ENCODE measurements around the gene HOXD8. TPM values are rescaled to one million over a fixed set of nuclear protein-coding genes. Genes with fewer than 3 reads are reported as not detected.

The HOXD8 gene
- total and polyA plus RNA-seq, 9 of the 15 experiments (the other 6 are each of a cell fraction or from before 2014, with no cell fraction given): 0.04 to 0.15 TPM; not detected in 7

DNA sequence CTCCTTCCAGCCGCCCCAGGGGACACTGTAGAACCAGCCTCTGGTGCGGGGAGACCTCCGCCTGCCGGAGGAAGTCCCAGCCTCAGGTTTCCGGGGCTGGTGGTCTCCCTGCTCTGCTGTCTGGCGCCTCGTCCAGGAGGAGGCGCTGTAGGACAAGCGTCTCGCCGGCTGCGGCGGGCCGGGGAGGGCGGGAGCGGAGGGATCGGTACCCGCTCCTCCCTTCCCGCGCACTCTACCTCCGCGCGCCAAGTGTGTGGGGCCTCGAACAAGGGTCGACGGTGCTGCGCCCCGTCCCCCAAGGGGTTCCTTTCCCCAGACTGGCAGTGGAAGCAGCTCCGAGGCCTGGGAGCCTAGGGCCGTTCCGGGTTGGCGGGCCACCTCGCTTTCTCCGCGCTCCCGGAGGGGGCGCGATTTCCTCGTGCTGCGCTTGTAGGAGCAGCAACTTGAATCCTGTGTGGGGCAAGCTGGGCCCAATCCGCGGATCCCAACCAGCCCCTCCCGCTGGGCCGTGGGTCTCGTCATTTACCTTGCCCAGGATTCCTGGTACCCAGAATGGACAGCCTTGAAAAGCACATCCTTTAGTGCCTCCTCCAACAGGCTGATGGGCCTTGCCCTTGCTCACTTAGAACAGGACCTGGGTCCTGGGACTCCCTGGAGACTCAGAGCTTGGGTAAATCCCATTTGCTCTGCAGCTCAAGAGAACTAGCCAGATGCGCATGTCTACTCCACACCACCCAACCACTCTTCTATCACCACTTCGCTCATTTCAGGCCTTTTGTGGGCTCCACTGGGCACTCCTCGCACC lies 11.2 kb downstream of the HOXD8 start (continued):
- TF ChIP-seq ZFP30 (CRISPR knock-in tag; IDR thresholded peaks at IDR 0.05; ENCODE audit: borderline replicate concordance): no peak
- peak; percentile 84; the same call in 1 of the 2 replicates for TF ChIP-seq ZBTB7A (IDR thresholded peaks at IDR 0.05; ENCODE audit: borderline replicate concordance, control insufficient read depth, low read depth, low read length)
- TF ChIP-seq ARID2 (IDR thresholded peaks at IDR 0.05): peak; percentile 92
- TF ChIP-seq ZNF239 (CRISPR knock-in tag; IDR thresholded peaks at IDR 0.05): no peak
- peak in 1 of 2 experiments; percentile 70; a peak in 2 of 4 replicates for TF ChIP-seq TEAD1 (CRISPR knock-in tag; IDR thresholded peaks at IDR 0.05)
- TF ChIP-seq HEY1 (CRISPR knock-in tag; IDR thresholded peaks at IDR 0.05; ENCODE audit: borderline replicate concordance): no peak
- 0 out of 2 replicates have a peak, but pooled peaks have one; percentile 51 for TF ChIP-seq CBFB (CRISPR knock-in tag; IDR thresholded peaks at IDR 0.05)
- TF ChIP-seq ESRRA (IDR thresholded peaks at IDR 0.05; ENCODE audit: borderline replicate concordance, low read depth): 0 out of 2 replicates have a peak, but pooled peaks have one; percentile 43
- 0 out of 2 replicates have a peak, but pooled peaks have one; percentile 23 for TF ChIP-seq ZNF12 (CRISPR knock-in tag; IDR thresholded peaks at IDR 0.05)
- no peak for TF ChIP-seq PBX2 (CRISPR knock-in tag; IDR thresholded peaks at IDR 0.05; ENCODE audit: low read depth)
- no peak for TF ChIP-seq PBX2 (tag; conservative IDR thresholded peaks at IDR 0.05; ENCODE audit: low read depth)
- peak; percentile 84 to 95 (median 91) for TF ChIP-seq CTCF (IDR thresholded peaks at IDR 0.05 in 2 of 3, conservative IDR thresholded peaks at IDR 0.05 in 1 of 3; ENCODE audit: insufficient read depth in 2 of 3, low read depth in 1 of 3, low read length in 3 of 3)
- peak; percentile 56; the same call in 1 of the 2 replicates for TF ChIP-seq ATF6 (CRISPR knock-in tag; IDR thresholded peaks at IDR 0.05)
- no peak for TF ChIP-seq POLR2A (conservative IDR thresholded peaks at IDR 0.05)
- TF ChIP-seq ZFX (CRISPR knock-in tag; IDR thresholded peaks at IDR 0.05): 0 out of 2 replicates have a peak, but pooled peaks have one; percentile 21
- no peak for TF ChIP-seq NFRKB (IDR thresholded peaks at IDR 0.05; ENCODE audit: low read depth)
- TF ChIP-seq CTBP1 (IDR thresholded peaks at IDR 0.05; ENCODE audit: borderline replicate concordance): peak; percentile 74; the same call in 1 of the 2 replicates
- peak; percentile 76; the same call in 1 of the 2 replicates for TF ChIP-seq ZNF764 (CRISPR knock-in tag; IDR thresholded peaks at IDR 0.05; ENCODE audit: low read depth)

Data from K562 (cell line).